Endodermal cell (in vitro differentiated cells): Measurements from ENCODE around the gene QRSL1. TPM values are rescaled to one million over a fixed set of nuclear protein-coding genes. Genes with fewer than 3 reads are reported as not detected.

Experiments
- DNase-seq: peaks from one replicate; pipeline ENCODE4 v3.0.0-alpha.2; 2017
- H3K27ac ChIP-seq: 2 replicates; pipeline ENCODE4 v1.5.1; 2013; ENCODE audit warnings: mild to moderate bottlenecking, low read depth, low read length, moderate library complexity
- H3K27me3 ChIP-seq: 2 replicates; pipeline ENCODE4 v1.6.1; 2013; ENCODE audit warnings: mild to moderate bottlenecking, low read length, moderate library complexity; ENCODE audit not compliant: insufficient read depth, control insufficient read depth, poor library complexity, severe bottlenecking
- H3K36me3 ChIP-seq: 2 replicates; pipeline ENCODE4 v1.7.0; 2013; ENCODE audit warnings: mild to moderate bottlenecking, low read length, moderate library complexity; ENCODE audit not compliant: control insufficient read depth, insufficient read depth
- H3K4me1 ChIP-seq: one replicate; pipeline ENCODE4 v1.7.0; 2013; ENCODE audit warnings: low read length; ENCODE audit not compliant: control insufficient read depth, insufficient read depth
- H3K4me3 ChIP-seq: 2 replicates; pipeline ENCODE4 v1.5.1; 2013; ENCODE audit warnings: mild to moderate bottlenecking, low read length, moderate library complexity
- H3K9ac ChIP-seq: 2 replicates; pipeline ENCODE4 v1.6.1; 2013; ENCODE audit warnings: mild to moderate bottlenecking, low read length, moderate library complexity; ENCODE audit not compliant: poor library complexity, severe bottlenecking; ENCODE audit errors: extremely low read depth
- H3K9me3 ChIP-seq: 2 replicates; pipeline ENCODE4 v1.6.1; 2013; ENCODE audit warnings: mild to moderate bottlenecking, low read length, moderate library complexity; ENCODE audit not compliant: control insufficient read depth
- H3K27ac Mint-ChIP-seq: 2 replicates; pipeline ENCODE4 v1.8.0; 2020; ENCODE audit warnings: mixed read lengths
- H3K27me3 Mint-ChIP-seq: 2 replicates; pipeline ENCODE4 v1.8.0; 2021; ENCODE audit warnings: mild to moderate bottlenecking, mixed read lengths; ENCODE audit not compliant: insufficient read depth
- H3K36me3 Mint-ChIP-seq: 2 replicates; pipeline ENCODE4 v1.8.0; 2020; ENCODE audit warnings: low read depth, mixed read lengths
- H3K4me1 Mint-ChIP-seq: 2 replicates; pipeline ENCODE4 v1.8.0; 2020; ENCODE audit warnings: mixed read lengths
- H3K4me3 Mint-ChIP-seq: 2 replicates; pipeline ENCODE4 v1.8.0; 2020; ENCODE audit warnings: mild to moderate bottlenecking, moderate library complexity, mixed read lengths
- H3K9me3 Mint-ChIP-seq: 2 replicates; pipeline ENCODE4 v1.8.0; 2020; ENCODE audit warnings: mild to moderate bottlenecking, mixed read lengths
- WGBS, 2 experiments: methylation state at CpG; one replicate each; pipeline versions ENCODE4 v1.1.5 to v1.1.7; 2013; ENCODE audit warnings: missing lambda C conversion rate in 2 of 2, mixed read lengths in 1 of 2; ENCODE audit not compliant: insufficient coverage in 1 of 2, insufficient read length in 1 of 2; 5-methylcytosine and 5-hydroxymethylcytosine counted together
- total RNA-seq, 2 donors: library from RNA; stranded (reverse); fragmentation: NEBNext Ultra II Directional in 1 of 2; extraction: Animal tissue kit (Norgen Biotek cat#: 25700) in 1 of 2; gene quantifications; 2 replicates in 1 of 2; 3 replicates in 1 of 2; pipeline ENCODE4 v1.2.1, GENCODE V29; 2021
- TF ChIP-seq, protein P1 (sequence below): fragments of 200-600 bp; sonication (generic); conservative IDR thresholded peaks from 2 replicates; pipeline ENCODE4 v1.5.0; 2021; ENCODE audit warnings: antibody characterized with exemption, mild to moderate bottlenecking

The QRSL1 gene
- total RNA-seq, 2 donors from 2014 or later, result 10.8 to 12.7 TPM

DNA sequence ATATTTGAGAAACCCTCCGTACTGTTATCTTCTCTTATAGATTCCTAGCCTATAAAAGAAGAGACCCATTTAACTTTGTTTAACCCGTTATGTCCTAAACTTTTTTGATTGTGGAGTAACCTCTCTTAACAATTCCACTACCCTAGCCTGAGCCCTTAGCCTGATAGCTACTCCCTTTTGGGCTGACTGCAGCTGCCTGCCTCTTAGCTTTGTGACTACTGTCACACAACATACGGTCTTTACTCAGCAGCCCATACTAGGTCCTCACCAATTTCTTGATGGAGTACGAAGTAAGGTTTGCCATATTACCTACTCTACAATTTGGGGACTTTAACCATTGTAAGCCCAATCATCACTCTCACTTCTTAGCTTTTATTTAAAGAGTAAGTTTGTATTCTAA lies 72.7 kb downstream of the QRSL1 start:
- no peaks in the 10 kb centered on the region for H3K4me1 ChIP-seq
- TF ChIP-seq, protein P1, sequence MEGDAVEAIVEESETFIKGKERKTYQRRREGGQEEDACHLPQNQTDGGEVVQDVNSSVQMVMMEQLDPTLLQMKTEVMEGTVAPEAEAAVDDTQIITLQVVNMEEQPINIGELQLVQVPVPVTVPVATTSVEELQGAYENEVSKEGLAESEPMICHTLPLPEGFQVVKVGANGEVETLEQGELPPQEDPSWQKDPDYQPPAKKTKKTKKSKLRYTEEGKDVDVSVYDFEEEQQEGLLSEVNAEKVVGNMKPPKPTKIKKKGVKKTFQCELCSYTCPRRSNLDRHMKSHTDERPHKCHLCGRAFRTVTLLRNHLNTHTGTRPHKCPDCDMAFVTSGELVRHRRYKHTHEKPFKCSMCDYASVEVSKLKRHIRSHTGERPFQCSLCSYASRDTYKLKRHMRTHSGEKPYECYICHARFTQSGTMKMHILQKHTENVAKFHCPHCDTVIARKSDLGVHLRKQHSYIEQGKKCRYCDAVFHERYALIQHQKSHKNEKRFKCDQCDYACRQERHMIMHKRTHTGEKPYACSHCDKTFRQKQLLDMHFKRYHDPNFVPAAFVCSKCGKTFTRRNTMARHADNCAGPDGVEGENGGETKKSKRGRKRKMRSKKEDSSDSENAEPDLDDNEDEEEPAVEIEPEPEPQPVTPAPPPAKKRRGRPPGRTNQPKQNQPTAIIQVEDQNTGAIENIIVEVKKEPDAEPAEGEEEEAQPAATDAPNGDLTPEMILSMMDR, result no peak
- no peak for DNase-seq
- H3K27ac Mint-ChIP-seq, result no peak overlapping the region
- no peaks in the 10 kb centered on the region for H3K36me3 ChIP-seq
- peaks cover 26% of the 10 kb centered on the region for H3K9me3 Mint-ChIP-seq
- no peaks in the 10 kb centered on the region for H3K4me1 Mint-ChIP-seq
- no peaks in the 10 kb centered on the region for H3K27me3 ChIP-seq
- H3K9ac ChIP-seq, result no peak overlapping the region
- H3K36me3 Mint-ChIP-seq, result peaks cover 2% of the 10 kb centered on the region
- H3K9me3 ChIP-seq, result peaks cover 18% of the 10 kb centered on the region
- no peak overlapping the region for H3K4me3 Mint-ChIP-seq
- WGBS, 2 experiments, result 90 to 95% methylated on average over 3 to 4 of the region's 4 CpGs
- no peaks in the 10 kb centered on the region for H3K27me3 Mint-ChIP-seq
- H3K27ac ChIP-seq, result no peak overlapping the region
- H3K4me3 ChIP-seq, result no peak overlapping the region

DNA sequence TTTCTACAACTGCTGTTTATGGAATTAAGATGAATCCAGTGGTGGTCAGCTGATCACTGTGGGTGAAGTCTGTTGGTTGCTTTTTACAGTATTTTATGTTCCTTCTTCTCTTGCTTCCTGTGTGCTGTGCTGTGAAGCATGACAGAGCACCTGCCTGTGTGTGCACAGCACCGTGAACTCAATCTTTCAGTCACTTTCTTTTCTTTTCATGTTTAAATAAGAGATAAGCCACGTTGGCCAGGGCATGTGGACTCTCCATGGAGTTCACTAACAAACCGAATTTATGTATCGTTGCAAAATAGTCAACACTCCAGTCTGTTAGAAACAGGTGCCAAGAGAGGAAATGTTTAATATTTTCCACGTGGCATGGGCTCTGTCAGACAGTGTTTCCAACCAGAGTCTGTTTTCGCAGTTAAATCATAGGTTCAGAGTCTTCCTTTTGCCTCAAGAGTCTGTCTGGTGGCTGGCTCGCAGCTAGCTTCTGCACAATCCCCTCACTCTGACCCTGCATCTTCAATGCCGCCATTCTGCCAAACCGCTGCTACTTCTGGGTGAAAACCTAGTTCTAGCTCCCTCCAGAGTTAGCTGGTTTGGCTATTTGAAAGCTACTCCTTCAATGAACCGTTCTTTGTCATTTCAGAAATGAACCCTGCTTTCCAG lies 73.2 kb downstream of the QRSL1 start:
- Histone ChIP-seq H3K27ac (no peak overlapping the region), H3K9me3 (peaks cover 18% of the 10 kb centered on the region), H3K36me3 (no peaks in the 10 kb centered on the region), H3K4me1 (no peaks in the 10 kb centered on the region), H3K9ac (no peak overlapping the region), H3K4me3 (no peak overlapping the region), H3K27me3 (no peaks in the 10 kb centered on the region)
- Mint-ChIP-seq H3K4me3 (no peak overlapping the region), H3K9me3 (peaks cover 29% of the 10 kb centered on the region), H3K36me3 (peaks cover 2% of the 10 kb centered on the region), H3K27ac (no peak overlapping the region), H3K27me3 (no peaks in the 10 kb centered on the region), H3K4me1 (no peaks in the 10 kb centered on the region)
- TF ChIP-seq, protein P1, result no peak
- DNase-seq, result no peak
- 89 to 92% methylated on average over 7 to 10 of the region's 10 CpGs for WGBS, 2 experiments

DNA sequence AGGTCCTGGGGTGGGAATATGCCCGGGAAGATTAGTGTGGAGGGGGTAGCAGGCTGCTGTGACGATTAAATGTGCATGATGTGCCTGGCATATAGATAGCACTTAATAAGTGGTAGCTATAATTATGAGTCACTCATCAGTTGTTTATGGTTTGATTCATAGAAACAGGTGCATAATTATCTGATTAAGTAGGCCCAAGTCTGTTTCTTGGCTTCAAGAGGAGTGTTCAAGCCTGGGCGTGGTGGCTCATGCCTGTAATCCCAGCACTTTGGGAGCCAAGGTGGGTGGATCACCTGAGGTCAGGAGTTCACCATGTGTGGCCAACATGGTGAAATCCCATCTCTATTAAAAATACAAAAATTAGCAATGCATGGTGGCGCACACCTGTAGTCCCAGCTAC lies 74.9 kb downstream of the QRSL1 start:
- TF ChIP-seq, protein P1, result no peak
- H3K27ac Mint-ChIP-seq, result no peak overlapping the region
- H3K4me3 ChIP-seq, result no peak overlapping the region
- H3K27me3 ChIP-seq, result no peaks in the 10 kb centered on the region
- H3K4me1 Mint-ChIP-seq, result no peaks in the 10 kb centered on the region
- H3K9ac ChIP-seq, result no peak overlapping the region
- no peaks in the 10 kb centered on the region for H3K27me3 Mint-ChIP-seq
- DNase-seq, result no peak
- H3K4me1 ChIP-seq, result no peaks in the 10 kb centered on the region
- H3K4me3 Mint-ChIP-seq, result no peak overlapping the region
- peaks cover 18% of the 10 kb centered on the region for H3K9me3 ChIP-seq
- peaks cover 32% of the 10 kb centered on the region for H3K9me3 Mint-ChIP-seq
- H3K36me3 Mint-ChIP-seq, result peaks cover 2% of the 10 kb centered on the region
- H3K36me3 ChIP-seq, result no peaks in the 10 kb centered on the region
- H3K27ac ChIP-seq, result no peak overlapping the region
- WGBS, 2 experiments, result 78 to 81% methylated on average over 4 of the region's 4 CpGs
